Gastrocnemius medialis (tissue), 4 donors: ENCODE measurements around the gene PIM3.

Experiments used
- POLR2A ChIP-seq, 2 donors: fragments of 450-650 bp; IDR thresholded peaks; one replicate each; pipeline ENCODE4 v1.6.1; 2017; ENCODE audit warnings: antibody characterized with exemption in 2 of 2, mild to moderate bottlenecking in 2 of 2, moderate library complexity in 2 of 2
- TF ChIP-seq, protein P1 (sequence below), 5 experiments: fragments of 450-650 bp in 3 of 5; fragments of 200-600 bp in 2 of 5; sonication (generic) in 2 of 5; IDR thresholded peaks in 4 of 5; conservative IDR thresholded peaks in 1 of 5; 1 replicate in 4 of 5; 2 replicates in 1 of 5; pipeline ENCODE4 v1.5.1; 2016 to 2019; ENCODE audit warnings: antibody characterized with exemption in 5 of 5, mild to moderate bottlenecking in 3 of 5, moderate library complexity in 3 of 5

DNA sequence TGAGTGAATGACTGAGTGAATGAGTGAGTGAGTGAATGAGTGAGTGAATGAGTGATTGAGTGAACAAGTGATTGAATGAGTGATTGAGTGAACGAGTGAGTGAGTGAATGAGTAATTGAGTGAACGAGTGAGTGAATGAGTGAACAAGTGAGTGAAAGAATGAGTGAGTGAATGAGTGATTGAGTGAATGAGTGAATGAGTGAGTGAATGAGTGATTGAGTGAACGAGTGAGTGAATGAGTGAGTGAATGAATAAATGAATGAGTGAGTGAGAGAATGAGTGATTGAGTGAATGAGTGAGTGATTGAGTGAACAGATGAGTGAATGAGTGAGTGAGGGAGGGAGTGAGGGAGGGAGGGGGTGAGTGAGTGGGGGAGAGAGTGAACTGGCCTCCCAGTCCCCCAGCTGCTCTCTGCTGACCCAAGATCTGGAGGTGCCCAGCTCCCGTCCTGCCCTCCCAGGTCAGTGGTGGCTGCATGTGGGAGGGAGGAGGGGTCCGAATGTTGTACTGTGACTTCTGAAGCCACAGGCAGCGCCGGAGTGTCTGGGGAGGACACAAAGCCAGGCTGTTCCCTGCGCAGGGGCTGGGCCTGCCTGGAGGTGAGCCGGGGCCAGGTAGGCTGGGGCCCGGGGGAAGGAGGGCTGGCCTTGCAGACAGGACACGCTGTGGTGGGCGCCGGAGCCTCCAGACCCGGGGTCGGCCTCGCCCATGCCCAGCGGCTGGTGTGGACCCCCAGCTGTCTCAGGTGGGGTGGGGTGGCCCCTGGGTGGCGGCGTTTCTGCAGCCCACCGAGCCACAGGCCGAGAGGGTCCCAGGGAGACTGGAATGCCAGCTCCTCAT is 17.8 kb upstream of the PIM3 start:
- TF ChIP-seq, protein P1, sequence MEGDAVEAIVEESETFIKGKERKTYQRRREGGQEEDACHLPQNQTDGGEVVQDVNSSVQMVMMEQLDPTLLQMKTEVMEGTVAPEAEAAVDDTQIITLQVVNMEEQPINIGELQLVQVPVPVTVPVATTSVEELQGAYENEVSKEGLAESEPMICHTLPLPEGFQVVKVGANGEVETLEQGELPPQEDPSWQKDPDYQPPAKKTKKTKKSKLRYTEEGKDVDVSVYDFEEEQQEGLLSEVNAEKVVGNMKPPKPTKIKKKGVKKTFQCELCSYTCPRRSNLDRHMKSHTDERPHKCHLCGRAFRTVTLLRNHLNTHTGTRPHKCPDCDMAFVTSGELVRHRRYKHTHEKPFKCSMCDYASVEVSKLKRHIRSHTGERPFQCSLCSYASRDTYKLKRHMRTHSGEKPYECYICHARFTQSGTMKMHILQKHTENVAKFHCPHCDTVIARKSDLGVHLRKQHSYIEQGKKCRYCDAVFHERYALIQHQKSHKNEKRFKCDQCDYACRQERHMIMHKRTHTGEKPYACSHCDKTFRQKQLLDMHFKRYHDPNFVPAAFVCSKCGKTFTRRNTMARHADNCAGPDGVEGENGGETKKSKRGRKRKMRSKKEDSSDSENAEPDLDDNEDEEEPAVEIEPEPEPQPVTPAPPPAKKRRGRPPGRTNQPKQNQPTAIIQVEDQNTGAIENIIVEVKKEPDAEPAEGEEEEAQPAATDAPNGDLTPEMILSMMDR (IDR thresholded peaks at IDR 0.05 in 4 of 5, conservative IDR thresholded peaks at IDR 0.05 in 1 of 5), result no peak
- TF ChIP-seq POLR2A (IDR thresholded peaks at IDR 0.05), result no peak
